ENCODE results near the gene ITGA6.

ITGA6 gene

DNA sequence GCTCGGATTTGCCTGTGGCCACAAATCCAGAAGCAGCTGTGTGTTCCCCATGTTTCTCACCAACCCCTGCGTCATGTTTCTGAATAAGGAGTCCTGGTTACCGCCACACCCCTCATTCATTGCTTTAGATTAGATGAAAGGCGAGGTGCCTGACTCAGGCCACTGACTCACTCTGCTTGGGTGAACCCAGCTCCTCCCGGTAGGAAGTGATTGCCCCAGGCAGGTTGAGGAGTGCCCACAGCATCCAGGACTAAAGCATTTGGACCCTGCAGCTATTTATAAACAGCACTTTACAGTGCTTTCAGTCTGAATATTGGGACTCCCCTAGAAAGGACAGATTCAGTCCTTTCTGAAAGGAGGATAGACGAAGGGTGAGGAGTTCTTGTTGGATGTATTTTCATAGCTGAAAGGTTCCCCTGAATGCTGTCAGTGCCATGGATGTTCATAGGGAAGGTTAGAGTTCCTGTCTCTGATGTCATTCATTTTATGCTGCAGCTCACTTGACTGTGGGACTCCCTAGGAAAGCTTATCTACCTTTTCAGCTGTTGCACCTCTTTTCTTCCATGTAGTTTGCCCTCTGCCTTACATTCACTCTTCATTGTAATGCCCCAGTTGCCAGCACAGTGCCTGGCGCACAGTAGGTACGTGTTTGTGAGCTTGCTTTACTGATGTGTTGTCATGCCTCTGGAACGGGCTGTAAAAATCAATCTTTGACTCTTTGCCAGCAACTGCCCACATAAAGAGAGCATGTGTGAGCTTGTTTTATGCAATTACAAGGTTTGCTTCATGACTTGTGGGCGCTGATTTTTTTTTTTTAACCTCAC lies 14.9 kb downstream of the ITGA6 start:
- no peak for DNase-seq

DNA sequence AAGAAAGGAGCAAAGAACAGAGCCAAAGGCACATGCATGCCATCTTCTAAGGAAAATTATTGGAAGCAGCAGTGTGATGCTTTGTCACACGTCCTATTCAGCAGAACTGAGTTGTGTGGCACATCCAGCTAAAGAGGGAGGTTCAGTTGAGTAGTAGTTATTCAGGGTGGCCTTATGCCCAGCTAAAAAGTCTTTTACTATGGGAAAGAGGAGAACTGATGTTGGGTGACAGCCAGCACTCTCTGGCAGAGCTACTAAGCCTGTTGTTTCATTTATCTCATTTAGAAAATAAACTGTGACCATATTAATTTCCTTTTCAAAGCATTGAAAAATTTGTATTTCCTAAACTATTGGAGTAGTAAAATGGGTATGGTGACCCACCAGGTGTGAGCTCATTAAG lies 18.5 kb downstream of the ITGA6 start:
- DNase-seq, result no peak

DNA sequence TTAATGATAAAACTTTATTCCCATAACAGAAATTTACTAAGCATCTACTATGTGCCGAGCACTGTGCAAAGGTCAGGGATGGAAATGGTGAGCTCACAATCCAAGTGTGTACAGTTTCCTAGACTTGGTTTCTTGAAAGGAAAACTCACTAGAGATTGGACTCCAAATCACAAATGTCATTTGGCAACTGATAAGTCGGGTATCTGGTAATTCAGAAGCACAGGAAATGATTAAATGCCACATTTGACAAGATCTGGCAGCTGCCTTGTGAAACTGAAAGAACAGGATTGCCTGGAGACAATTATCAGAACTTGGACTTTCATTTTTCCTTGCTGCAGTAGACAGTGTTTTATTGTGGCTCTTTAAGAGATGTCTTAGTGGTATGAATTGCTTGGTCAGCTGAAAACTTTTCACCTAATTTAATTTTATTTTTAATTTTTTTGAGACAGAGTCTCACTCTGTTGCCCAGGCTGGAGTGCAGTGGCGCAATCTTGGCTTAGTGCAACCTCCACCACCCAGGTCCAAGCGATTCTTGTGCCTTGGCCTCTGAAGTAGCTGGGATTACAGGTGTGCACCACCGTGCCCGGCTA lies 19.2 kb downstream of the ITGA6 start:
- DNase-seq, result no peak

DNA sequence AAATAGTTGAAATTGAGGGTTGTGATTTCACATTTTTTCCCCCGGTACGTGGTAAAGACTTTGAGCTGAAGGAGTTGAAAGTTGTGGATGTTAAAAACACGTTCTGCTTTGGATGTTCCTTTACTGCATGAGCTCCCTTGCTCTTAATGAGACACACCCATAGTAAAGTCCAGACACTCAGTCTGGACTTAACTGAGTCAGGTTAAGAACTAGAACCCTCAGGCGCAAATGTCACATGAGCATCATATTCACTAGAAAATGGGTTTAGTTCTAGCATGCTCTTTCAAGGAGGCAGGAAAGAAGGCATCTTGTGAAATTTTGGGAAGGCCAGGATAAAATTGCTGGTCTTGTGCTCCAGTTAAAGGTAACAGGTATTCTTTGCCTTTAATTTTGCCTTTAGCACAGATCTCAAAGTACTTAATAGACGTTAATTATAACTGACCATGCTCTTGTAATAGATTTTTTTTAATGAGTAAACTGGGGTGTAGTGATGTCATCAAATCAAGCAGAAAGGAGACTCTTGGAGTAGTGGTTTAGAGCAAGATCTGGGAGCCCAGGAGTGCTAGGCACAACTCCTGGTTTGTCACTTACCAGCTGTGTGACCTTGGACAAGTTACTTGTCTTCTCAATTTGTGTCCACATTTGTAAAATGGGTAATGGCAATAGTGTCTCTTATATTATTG lies 20.6 kb downstream of the ITGA6 start:
- no peak for DNase-seq

DNA sequence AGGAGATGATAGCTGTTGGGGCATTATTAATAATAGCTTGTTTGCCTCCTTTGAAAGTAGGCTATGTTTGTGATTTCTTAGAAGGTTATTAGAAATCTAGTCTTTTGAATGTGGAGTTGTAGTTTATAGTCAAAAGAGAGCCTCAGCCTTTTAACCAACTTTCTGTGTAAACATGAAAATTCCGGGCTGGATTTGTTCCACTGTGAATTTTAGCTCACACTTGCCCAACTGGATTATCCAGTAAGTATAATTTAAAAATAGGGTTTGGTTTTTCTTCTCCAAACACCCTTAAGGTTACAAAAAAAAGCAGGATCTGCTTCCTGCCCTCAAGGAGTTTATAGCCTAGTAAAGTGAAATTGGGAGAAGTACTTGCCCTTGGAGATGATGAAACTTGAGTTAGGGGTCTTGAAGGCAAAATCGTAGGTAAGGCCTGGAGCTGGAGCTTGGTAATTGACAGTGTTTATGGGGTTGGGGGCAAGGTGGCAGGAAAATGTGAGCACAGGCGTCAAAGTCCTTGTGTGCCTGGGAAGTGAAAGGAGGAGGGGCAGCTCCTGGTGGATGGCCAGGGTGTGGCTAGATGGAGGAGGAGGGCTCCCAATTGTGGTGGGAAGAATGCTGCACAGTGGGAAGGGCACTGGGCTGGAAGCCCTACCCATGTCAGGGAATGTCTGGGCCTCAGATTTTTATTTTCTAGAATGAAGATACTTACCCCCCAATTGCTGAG lies 21.3 kb downstream of the ITGA6 start:
- no peak for DNase-seq

DNA sequence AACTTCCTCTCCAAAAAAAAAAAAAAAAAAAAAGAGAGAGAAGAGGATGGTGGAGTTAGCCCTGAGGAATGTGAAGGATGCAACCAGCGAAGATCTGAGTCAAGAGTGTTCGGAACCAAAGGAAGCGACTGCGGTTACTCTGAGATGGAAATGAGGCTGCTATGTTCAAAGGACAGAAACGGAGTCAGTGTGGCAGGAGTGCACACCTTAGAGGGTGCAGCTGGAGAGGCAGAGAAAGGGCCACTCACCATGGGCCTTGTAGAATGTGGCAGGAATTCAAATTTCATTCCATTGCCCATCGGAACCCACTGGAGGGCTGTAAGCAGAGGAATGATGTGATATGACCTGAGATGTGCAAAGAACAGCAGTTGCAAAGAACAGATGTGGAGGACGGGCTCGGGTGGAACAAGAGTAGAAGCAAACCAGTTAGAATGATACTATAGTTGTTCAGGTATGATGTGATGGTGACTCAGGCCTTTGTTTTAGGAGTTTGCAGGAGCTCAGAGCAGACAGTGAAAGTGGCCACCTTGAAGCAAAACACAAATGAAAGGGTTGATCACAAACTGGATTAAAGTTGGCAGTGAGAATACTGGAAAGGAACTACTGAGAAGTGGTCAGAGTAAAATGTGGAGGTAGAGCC lies 22.6 kb downstream of the ITGA6 start:
- DNase-seq, result no peak

DNA sequence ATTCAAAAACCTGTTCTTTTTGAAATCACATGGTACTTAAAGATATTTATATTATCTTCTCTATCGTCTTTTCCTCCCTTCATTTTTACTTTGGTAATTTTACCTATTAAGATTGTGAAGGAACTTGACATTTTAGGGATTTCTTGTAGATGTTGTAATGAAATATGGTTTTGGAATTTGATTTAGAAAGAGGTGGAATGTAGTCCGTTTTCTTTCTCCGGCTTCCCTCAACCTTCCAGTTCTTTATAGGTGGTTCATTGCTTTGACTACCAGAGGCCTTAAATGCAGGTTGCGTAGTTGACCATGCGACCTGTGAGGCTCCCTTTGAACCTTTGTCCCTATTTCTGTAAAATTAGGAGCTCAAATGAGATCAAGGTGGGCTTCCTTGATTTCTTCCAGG lies 24.5 kb downstream of the ITGA6 start:
- DNase-seq, result no peak

DNA sequence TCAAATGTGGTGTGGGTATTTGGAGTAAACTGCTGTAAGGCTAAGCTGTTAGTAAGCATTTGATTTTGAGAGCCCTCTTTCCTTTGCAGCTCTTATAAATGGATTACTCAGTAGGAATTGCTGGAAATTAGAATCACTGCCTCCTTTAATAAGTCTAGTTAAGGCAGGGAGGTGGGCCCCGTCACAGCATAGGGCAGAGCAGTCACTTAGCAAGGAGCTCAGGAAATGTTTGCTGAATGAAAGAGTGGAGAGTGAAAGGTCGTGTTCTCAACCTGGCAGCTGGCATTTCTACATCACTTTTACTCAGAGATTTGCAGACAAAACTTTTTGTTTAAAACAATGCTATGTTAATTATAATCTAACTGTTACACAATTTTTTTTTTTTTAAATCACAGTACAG lies 25.5 kb downstream of the ITGA6 start:
- no peak for DNase-seq

DNA sequence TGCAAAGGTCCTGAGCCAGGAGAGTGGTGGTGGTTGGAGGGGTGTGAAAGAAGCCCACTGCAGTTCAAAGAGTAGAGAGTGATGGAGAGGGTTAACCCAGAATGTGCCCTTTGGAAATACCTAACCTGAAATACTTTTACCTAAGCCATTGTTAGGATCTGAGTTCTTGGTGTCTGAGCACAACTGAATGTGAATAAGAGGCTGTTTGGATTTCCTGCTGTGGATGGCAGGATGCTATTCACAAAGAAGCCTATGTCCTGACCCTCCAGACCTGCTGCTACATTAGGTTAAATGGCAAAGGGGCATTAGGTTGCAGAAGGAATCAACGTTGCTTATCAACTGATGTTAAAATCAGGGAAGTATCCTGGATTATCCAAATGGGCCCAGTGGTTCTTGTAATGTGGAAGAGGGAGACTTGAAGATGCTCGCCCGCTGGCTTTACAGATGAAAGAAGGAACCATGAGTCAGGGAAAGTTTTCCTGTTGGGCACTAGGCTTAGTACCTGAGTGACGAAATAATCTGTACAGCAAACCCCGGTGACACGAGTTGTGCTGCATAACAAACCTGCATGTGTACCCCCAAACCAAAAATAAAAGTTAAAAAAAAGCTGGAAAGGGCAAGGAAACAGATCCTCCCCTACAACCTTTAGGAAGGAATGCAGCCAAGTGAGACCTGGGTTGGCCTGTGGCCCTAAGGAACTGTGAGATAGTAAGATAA lies 27.2 kb downstream of the ITGA6 start:
- no peak for DNase-seq

DNA sequence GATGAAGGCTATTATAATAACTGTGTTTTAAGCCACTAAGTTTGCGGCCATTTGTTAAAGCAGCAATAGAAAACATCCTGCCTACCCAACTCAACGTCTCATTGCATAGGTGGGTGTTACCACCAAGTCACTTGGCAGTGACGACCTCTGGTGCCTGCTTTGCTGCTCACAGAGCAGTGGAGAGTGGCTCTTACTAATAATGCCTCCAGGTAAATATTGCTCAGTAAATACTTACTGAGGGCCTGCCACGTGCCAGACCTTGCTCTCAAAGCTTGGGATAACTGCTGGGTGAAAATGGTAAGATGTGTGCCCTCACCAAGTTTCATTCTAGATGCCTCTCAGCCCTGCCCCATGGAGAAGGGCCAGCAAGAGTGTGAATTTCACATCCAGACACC lies 27.7 kb downstream of the ITGA6 start:
- no peak for DNase-seq

DNA sequence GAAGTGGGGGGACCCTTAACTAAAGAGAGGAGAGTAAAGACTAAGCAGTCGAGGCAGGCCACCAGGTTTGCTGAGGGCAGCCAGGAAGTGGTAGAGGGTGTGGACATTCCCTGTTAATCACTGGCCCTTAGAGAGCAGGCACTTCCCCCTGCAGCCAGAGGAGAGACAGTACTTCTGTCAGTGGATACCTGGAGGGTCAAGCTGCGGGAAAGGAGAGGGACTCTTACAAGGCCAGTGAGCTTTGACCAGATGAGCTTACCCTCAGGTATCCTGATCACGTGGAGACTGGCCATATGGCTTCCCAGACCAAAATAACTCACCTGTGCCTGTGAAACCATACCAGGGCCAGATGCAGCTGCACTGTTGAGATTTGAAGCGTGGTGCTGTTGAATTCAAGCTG lies 28.6 kb downstream of the ITGA6 start:
- DNase-seq, result no peak

DNA sequence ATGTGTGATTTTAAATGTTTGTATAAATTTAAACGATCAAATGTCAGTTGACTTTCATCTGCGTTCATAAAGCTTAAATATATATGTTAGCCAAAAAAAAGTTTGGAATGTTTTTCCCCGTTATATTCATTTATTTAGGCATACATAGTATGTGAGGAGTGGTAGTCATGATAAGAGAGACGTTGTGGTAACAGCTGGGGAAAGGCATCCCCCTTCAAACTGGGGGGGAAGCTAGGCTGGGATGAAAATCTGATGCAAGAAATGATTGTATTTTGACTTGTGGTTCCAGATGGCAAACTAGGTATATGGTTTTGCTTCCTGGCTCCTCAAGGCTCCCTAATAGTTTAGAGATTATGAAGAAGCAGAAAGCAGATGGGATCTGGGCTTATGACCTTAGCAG lies 30.1 kb downstream of the ITGA6 start:
- DNase-seq, result no peak

DNA sequence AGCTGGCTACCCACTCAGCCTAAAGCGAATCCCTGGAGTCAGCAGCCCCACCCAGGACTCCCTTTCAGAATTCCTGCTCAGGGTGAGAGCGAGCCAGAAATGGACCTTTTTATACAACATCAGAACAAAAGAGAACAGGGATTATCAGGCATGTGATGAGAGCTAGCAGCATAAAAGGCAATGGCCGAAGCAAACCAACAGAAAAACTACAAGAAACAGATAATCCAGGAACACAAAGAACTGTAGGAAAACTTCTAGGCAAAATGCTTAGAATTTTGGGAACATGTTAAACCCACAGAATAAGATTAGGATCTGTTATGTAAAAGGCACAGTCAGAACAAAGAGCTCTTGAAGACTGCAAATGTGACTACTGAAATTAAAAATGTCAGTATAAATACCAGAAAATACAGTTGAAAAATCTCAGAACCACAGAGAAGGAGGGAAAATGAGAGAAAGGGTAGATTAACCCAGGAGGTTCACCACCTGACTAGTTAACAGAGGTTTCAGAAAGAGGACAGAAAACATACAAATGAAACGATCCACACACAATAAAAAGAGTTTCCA lies 31.3 kb downstream of the ITGA6 start:
- DNase-seq, result no peak

DNA sequence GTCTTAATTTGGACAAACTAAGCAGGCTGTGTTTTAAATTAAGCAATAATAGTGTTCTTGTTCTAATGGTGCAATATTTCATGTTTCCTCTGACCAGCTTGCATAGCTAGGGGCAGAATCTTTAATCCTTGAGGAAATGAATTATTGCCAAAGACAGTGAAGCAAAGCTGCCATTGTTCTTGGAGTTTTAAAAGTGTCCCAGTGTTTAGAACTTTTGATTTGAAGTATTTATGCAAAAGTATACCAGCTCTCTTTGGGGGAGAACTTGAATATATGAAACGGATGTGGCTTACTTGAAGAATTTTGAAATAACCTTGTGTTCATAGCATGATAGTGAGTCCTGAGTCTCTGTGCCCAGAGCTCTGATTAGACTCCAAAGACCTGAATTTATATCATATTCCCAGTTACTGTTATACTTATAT lies 33.4 kb downstream of the ITGA6 start:
- no peak for DNase-seq

DNA sequence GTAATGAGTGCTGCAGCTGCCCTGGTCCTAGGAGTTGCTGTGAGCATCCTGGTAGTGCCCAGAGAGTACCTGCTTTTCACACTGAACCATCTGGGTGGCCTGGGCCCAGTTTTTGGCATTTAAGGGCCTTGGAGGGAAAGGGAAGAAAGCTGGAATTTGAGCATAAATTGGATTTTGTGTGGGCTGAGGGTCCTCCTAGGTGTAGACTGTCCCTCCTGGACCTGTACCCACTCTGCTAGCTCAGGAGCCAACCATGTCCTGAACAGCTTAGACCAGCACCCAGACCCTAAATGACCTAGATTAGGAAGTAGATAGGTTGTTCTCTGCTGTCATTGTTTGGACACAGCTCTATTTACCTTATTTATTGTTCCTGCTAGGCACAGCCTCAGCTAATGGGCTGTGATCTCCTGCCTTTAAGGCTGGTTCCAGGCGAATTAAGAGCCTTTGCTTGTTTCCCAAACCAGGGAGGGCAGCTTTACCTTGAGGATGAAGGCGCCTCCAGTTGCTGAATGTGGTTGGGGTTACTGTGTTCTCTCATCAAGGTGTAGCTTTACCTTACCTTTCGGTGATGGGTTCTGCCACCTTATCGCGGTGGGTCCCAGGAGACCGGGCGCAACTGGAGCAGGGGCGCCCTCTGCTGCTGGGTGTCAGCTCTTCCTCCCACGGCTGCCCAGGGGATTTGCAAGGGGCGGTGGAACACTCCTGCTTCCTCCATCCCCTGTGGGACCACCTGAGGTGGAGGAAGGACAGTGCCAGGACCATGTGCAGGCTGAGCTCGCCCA lies 34.4 kb downstream of the ITGA6 start:
- peak; percentile 30 for DNase-seq

DNA sequence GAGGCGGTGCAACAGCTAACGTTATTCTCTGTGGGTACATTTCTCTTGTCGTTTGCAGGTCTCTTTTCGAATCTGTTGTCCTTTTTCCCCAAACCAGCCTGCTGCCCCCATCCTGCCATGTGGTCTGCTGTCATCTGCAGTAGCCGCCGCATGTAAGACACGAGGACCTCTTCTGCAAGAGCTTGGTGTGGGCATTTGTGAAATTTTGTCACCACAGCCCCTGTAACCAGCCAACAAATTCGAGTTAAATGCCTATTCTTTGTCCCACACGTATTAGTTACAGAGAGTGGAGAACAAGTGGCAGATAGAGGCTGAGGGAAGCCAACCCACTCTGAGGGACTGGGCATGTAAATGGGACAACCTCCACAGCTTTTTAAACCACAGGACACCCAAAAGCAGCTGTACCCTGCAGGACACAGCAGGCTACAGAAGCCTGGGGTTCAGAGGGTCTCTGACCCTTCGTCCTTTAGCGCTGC lies 35.0 kb downstream of the ITGA6 start:
- no peak for DNase-seq

DNA sequence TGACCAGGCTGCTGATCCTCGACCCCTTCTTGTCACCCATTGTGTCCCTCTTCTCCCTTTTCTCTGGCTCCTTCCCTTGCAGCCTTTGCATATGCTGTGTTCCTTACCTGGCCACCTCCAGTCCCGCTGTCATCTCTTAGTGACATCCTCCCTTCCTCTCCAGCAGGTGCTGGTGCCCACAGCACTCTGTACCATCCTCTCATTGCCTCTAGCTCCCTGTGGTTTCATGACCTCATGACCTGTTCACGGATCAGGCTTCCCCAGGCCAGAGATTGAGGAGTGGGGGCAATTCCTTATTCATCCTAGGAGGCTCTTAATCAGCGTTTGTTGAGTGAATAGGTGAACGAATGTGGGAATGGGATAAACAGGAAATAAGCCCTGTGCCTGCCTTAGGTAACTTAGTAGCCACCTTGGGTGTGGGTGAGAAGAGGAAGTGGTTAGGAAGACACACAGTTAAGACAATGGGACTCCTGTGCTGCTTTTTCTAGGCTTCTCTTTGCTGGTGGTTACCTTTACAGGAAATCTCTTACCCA lies 35.5 kb downstream of the ITGA6 start:
- DNase-seq, result peak; percentile 49

DNA sequence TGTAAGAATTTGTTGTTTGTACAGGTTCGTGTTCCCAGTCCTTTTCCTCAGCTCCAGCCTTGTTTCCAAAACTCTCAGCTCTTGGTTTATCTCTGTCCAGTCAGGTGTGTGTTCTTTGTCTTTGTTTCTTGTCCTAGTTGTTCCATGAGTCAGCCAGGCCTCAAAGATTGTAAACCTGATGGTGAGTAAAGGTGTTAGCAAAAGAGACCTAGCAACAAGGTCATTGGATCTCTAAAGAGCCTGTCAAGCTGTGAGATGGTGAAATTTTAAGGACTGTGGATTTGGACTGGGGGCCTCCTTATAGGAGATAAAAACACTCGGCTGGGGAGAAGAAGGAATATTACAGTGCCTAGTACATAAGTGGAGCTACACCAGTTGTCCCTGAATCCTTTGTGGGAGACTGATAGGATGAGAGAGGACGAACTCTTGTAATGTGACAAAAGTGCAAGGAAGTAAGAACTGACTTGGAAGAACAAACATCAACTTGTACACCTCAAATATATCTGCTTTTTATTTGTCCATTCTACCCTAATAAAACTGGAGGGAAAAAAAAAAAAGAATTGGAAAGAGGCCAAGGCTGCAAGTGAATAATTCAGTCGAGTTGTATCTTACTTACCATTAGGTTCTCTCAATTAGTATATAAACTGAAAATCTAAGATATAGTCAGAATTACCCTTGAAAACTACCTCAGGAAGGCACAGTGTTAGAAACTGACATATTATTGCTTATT lies 37.2 kb downstream of the ITGA6 start:
- no peak for DNase-seq

DNA sequence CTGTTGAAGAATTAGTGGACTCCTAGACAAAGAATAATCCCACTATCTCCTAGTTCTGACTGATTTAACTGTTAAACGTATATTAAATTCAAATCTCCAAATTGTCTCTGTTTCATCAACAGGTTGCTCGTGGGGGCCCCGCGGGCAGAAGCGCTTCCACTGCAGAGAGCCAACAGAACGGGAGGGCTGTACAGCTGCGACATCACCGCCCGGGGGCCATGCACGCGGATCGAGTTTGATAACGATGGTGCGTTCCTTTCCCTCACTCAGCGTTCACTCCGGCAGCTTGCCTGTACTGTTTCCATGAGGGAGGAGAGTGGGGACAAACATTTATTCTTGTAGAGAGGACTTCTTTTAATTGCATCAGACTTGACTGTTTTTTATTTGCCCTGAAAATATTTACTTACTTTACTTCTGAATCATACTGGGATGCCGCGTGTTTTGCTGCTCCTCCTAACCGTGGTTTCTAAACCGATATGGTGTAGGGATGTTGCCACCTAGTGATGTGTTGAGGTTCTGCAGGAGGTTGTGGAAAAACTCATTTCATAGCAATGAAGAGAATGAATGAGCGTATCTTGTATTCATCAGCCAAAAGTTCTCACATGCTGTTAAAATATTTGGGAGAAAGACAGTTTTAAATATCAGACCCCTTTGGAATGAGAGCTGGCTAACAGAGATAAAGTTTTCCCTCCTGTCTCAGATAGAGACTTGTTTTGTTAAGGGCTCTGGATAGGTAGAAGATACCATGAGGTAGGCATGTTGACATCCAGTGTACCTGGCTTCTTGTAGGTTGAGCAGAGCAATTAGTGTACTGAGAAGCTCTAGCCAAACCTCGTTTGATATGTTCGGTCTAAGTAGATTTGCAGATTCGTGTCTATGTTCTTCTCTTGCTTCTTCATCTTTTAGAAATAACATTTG lies 38.3 kb downstream of the ITGA6 start:
- peak; percentile 50 for DNase-seq
